A673 (cell line): ENCODE results near the gene NR1H4.

ENCODE experiments used
- EZH2 ChIP-seq: fragments of 200-600 bp; sonication (generic); IDR thresholded peaks from 2 replicates; pipeline ENCODE4 v1.6.1; 2017; ENCODE audit warnings: borderline replicate concordance, low read depth, mild to moderate bottlenecking, mixed read lengths, antibody characterized with exemption, low read length; ENCODE audit not compliant: poor library complexity, severe bottlenecking
- TF ChIP-seq, protein P1 (sequence below): fragments of 300-800, 200-600 bp; sonication (generic); conservative IDR thresholded peaks from 2 replicates; pipeline ENCODE4 v1.5.1; 2017; ENCODE audit warnings: low read depth, mild to moderate bottlenecking, antibody characterized with exemption, low read length, moderate library complexity, mixed read lengths

DNA sequence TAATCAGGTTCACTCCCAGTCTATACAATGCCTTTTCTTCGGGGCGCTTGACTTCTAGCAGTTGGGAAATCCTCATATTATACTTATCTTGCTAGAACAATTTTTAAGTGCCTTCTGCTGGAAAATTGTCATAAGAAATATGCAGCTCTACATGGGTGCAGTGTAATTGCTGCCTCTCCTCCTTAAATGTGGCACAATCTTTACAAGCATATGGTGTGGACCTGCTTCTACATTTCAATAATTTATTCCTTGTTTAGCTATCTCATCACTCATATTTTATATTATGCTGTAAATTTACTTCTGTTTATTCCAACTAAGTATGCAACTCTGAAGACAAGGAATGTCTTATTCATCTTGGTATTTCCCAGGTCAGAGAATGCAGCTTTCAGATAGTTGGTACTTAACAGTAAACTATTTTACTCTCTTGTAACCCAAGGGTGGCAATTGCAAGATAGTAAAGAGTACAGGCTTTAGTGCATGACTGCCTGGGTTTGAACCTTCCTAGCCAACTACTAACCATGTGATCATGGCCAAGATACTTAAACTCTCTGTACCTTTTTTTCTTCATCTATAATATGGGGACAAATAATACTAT is 56.2 kb downstream of the NR1H4 start:
- TF ChIP-seq, protein P1, sequence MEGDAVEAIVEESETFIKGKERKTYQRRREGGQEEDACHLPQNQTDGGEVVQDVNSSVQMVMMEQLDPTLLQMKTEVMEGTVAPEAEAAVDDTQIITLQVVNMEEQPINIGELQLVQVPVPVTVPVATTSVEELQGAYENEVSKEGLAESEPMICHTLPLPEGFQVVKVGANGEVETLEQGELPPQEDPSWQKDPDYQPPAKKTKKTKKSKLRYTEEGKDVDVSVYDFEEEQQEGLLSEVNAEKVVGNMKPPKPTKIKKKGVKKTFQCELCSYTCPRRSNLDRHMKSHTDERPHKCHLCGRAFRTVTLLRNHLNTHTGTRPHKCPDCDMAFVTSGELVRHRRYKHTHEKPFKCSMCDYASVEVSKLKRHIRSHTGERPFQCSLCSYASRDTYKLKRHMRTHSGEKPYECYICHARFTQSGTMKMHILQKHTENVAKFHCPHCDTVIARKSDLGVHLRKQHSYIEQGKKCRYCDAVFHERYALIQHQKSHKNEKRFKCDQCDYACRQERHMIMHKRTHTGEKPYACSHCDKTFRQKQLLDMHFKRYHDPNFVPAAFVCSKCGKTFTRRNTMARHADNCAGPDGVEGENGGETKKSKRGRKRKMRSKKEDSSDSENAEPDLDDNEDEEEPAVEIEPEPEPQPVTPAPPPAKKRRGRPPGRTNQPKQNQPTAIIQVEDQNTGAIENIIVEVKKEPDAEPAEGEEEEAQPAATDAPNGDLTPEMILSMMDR: no peak
- no peak for TF ChIP-seq EZH2
